K562 (cell line): ENCODE results near the gene TYRO3. TPM values are rescaled to one million over a fixed set of nuclear protein-coding genes. Genes with fewer than 3 reads are reported as not detected.
A peak's percentile ranks its signal among the peaks of the same experiment; 100 is the strongest.

Experiments used
- BRCA1 ChIP-seq, 2 experiments: fragments of 450-650 bp in 1 of 2; sonication (generic) in 1 of 2; formaldehyde crosslinking in 1 of 2; IDR thresholded peaks; 2 replicates each; pipeline versions ENCODE4 v1.5.0 to v1.6.1; 2017 to 2020; ENCODE audit warnings: mild to moderate bottlenecking in 1 of 2, missing genetic modification reagents in 1 of 2
- ETV1 ChIP-seq: fragments of 450-650 bp; conservative IDR thresholded peaks from 2 replicates; pipeline ENCODE4 v1.6.1; 2016; ENCODE audit warnings: missing genetic modification characterization, control low read depth, low read depth, missing compliant biosample characterization
- ETV6 ChIP-seq, 3 experiments: fragments of 150-350 bp in 1 of 3; sonication (generic) in 1 of 3; formaldehyde crosslinking in 1 of 3; IDR thresholded peaks; 2 replicates each; pipeline versions ENCODE4 v1.6.1 to v1.8.0; 2014 to 2022; ENCODE audit warnings: borderline replicate concordance in 2 of 3, low read depth in 2 of 3, antibody characterized with exemption in 1 of 3, low read length in 1 of 3, mild to moderate bottlenecking in 1 of 3, missing genetic modification reagents in 1 of 3
- KDM5B ChIP-seq: fragments of 200-600 bp; sonication (generic); IDR thresholded peaks from 2 replicates; pipeline ENCODE4 v1.6.1; 2012; ENCODE audit warnings: low read depth, mild to moderate bottlenecking, moderate library complexity, low read length, control low read depth, inconsistent platforms; ENCODE audit not compliant: insufficient replicate concordance
- L3MBTL2 ChIP-seq: fragments of 450-650 bp; IDR thresholded peaks from 2 replicates; pipeline ENCODE4 v1.6.1; 2016; ENCODE audit warnings: mild to moderate bottlenecking, moderate library complexity
- POLR2G ChIP-seq: fragments of 200-400 bp; formaldehyde crosslinking; IDR thresholded peaks from 2 replicates; pipeline ENCODE4 v1.6.1; 2017; ENCODE audit warnings: low read depth, mild to moderate bottlenecking, antibody characterized with exemption, low read length, moderate library complexity
- RFX5 ChIP-seq: IDR thresholded peaks from 2 replicates; pipeline ENCODE4 v1.6.1; 2011; ENCODE audit warnings: low read depth, mild to moderate bottlenecking, improper control_type of control experiment, low read length
- SAFB2 ChIP-seq: fragments of 200-400 bp; formaldehyde crosslinking; IDR thresholded peaks from 2 replicates; pipeline ENCODE4 v1.6.1; 2018; ENCODE audit warnings: borderline replicate concordance, low read length, low read depth, moderate library complexity; ENCODE audit not compliant: severe bottlenecking
- TBP ChIP-seq: optimal IDR thresholded peaks from 2 replicates; pipeline ENCODE3; 2011; ENCODE audit warnings: low read depth, low read length, improper control_type of control experiment
- USF2 ChIP-seq: sonication (generic); formaldehyde crosslinking; IDR thresholded peaks from 2 replicates; pipeline ENCODE4 v1.5.0; 2020; ENCODE audit warnings: missing genetic modification reagents
- XRCC4 ChIP-seq: IDR thresholded peaks from one replicate; pipeline ENCODE4 v1.6.1; 2011; ENCODE audit not compliant: insufficient read depth, insufficient read length; ENCODE audit errors: extremely low read depth
- ZNF592 ChIP-seq: fragments of 450-650 bp; IDR thresholded peaks from 2 replicates; pipeline ENCODE4 v1.6.1; 2017; ENCODE audit warnings: antibody characterized with exemption, mild to moderate bottlenecking
- ZNF717 ChIP-seq: fragments of 250-450 bp; sonication (Bioruptor Pico); IDR thresholded peaks from 2 replicates; pipeline ENCODE4 v1.5.0; 2021
- ZNF778 ChIP-seq: fragments of 450-650 bp; formaldehyde crosslinking; IDR thresholded peaks from 2 replicates; pipeline ENCODE4 v1.4.0; 2020; ENCODE audit warnings: mild to moderate bottlenecking, moderate library complexity
- polyA plus RNA-seq, 8 experiments: library from polyadenylated mRNA; depleted of rRNA in 4 of 8; stranded (reverse) in 5 of 8; unstranded in 3 of 8; fragments of >200 nt; fragmentation: Nextera tagmentation in 2 of 8; fragmentation: Illumina TruSeq in 1 of 8; extraction: Ambion mirVana in 2 of 8; extraction: Trizol in 1 of 8; gene quantifications; 2 replicates each; pipeline versions ENCODE4 v1.2.1 to v1.2.3, GENCODE V29; 2011 to 2014; ENCODE audit warnings: inconsistent platforms in 1 of 8, missing spikeins in 1 of 8
- total RNA-seq, 7 experiments: library from RNA; depleted of rRNA in 6 of 7; stranded (reverse); fragments of >200 nt in 6 of 7; fragmentation: Illumina TruSeq in 2 of 7; extraction: Trizol in 2 of 7; gene quantifications; 2 replicates each; pipeline versions ENCODE4 v1.2.1 to v1.2.3, GENCODE V29; 2011 to 2021; ENCODE audit warnings: low replicate concordance in 1 of 7
- TF ChIP-seq, protein P1 (sequence below): fragments of 250-450 bp; sonication (Bioruptor Pico); IDR thresholded peaks from 2 replicates; pipeline ENCODE4 v1.4.0; 2020; ENCODE audit warnings: mild to moderate bottlenecking, moderate library complexity, borderline replicate concordance
- TF ChIP-seq, protein P2 (sequence below), 2 experiments: IDR thresholded peaks; 2 replicates each; pipeline ENCODE4 v1.6.1; 2012; ENCODE audit warnings: improper control_type of control experiment in 2 of 2, low read depth in 2 of 2, low read length in 2 of 2, borderline replicate concordance in 1 of 2

TYRO3 gene
- total and polyA plus RNA-seq, 9 of the 15 experiments (the other 6 are each of a cell fraction or from before 2014, with no cell fraction given), result 2.6 to 39.6 (median 18.6) TPM

- no peak for TF ChIP-seq BRCA1 (IDR thresholded peaks at IDR 0.05)
- TF ChIP-seq BRCA1 (CRISPR knock-in tag; IDR thresholded peaks at IDR 0.05), result no peak
- TF ChIP-seq TBP, result peak; percentile 38
- TF ChIP-seq USF2 (CRISPR knock-in tag), result no peak
- TF ChIP-seq XRCC4, result no peak
- TF ChIP-seq ETV1, result no peak
- no peak for TF ChIP-seq ZNF717 (CRISPR knock-in tag)
- TF ChIP-seq POLR2G, result peak; percentile 80
- 0 out of 2 replicates have a peak, but pooled peaks have one; percentile 31 for TF ChIP-seq ZNF592
- TF ChIP-seq L3MBTL2, result 0 out of 2 replicates have a peak, but pooled peaks have one; percentile 37
- no peak for TF ChIP-seq RFX5
- no peak for TF ChIP-seq ETV6 (IDR thresholded peaks at IDR 0.05; ENCODE audit: borderline replicate concordance in 1 of 2, low read depth in 2 of 2, low read length in 1 of 2)
- TF ChIP-seq ETV6 (CRISPR knock-in tag; IDR thresholded peaks at IDR 0.05; ENCODE audit: borderline replicate concordance), result no peak
- no peak for TF ChIP-seq ZNF778 (CRISPR knock-in tag)
- no peak for TF ChIP-seq SAFB2
- peak; percentile 14 for TF ChIP-seq KDM5B
- TF ChIP-seq, protein P1, sequence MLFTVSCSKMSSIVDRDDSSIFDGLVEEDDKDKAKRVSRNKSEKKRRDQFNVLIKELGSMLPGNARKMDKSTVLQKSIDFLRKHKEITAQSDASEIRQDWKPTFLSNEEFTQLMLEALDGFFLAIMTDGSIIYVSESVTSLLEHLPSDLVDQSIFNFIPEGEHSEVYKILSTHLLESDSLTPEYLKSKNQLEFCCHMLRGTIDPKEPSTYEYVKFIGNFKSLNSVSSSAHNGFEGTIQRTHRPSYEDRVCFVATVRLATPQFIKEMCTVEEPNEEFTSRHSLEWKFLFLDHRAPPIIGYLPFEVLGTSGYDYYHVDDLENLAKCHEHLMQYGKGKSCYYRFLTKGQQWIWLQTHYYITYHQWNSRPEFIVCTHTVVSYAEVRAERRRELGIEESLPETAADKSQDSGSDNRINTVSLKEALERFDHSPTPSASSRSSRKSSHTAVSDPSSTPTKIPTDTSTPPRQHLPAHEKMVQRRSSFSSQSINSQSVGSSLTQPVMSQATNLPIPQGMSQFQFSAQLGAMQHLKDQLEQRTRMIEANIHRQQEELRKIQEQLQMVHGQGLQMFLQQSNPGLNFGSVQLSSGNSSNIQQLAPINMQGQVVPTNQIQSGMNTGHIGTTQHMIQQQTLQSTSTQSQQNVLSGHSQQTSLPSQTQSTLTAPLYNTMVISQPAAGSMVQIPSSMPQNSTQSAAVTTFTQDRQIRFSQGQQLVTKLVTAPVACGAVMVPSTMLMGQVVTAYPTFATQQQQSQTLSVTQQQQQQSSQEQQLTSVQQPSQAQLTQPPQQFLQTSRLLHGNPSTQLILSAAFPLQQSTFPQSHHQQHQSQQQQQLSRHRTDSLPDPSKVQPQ (CRISPR knock-in tag), result no peak
- TF ChIP-seq, protein P2, sequence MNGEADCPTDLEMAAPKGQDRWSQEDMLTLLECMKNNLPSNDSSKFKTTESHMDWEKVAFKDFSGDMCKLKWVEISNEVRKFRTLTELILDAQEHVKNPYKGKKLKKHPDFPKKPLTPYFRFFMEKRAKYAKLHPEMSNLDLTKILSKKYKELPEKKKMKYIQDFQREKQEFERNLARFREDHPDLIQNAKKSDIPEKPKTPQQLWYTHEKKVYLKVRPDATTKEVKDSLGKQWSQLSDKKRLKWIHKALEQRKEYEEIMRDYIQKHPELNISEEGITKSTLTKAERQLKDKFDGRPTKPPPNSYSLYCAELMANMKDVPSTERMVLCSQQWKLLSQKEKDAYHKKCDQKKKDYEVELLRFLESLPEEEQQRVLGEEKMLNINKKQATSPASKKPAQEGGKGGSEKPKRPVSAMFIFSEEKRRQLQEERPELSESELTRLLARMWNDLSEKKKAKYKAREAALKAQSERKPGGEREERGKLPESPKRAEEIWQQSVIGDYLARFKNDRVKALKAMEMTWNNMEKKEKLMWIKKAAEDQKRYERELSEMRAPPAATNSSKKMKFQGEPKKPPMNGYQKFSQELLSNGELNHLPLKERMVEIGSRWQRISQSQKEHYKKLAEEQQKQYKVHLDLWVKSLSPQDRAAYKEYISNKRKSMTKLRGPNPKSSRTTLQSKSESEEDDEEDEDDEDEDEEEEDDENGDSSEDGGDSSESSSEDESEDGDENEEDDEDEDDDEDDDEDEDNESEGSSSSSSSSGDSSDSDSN (IDR thresholded peaks at IDR 0.05; ENCODE audit: borderline replicate concordance in 1 of 2, low read depth in 2 of 2, low read length in 2 of 2), result peak; percentile 15 to 40; a peak in 1 of 4 replicates
Observed at GRCh38 chr15:41559239-41559782, 299 bp downstream of the TYRO3 start (continued).
